Natural killer cell (primary cell): ENCODE data around the gene PRPF18. TPM values are rescaled to one million over a fixed set of nuclear protein-coding genes. Genes with fewer than 3 reads are reported as not detected.
A peak's percentile ranks its signal among the peaks of the same experiment; 100 is the strongest.

Source experiments
- ATAC-seq, 3 donors: fragments of 150-1000 bp in 2 of 3; fragments of 200-7000 bp in 1 of 3; cut with Tn5 transposase; 1 replicate in 1 of 3; 2 replicates in 2 of 3; pipeline ENCODE4 v1.10.0; 2021; ENCODE audit warnings: mild to moderate bottlenecking in 2 of 3, moderate library complexity in 2 of 3
- DNase-seq, 2 donors: peaks; one replicate each; pipeline versions ENCODE4 v3.0.0 to v3.0.0-alpha.2; 2013 to 2021; ENCODE audit warnings: mixed read lengths in 1 of 2
- H3K27ac ChIP-seq: one replicate; pipeline ENCODE4 v1.5.1; 2013; ENCODE audit warnings: mild to moderate bottlenecking, low read length
- H3K27me3 ChIP-seq: one replicate; pipeline ENCODE4 v1.6.1; 2013; ENCODE audit warnings: low read length; ENCODE audit not compliant: control insufficient read depth, insufficient read depth
- H3K36me3 ChIP-seq: one replicate; pipeline ENCODE4 v1.6.1; 2013; ENCODE audit warnings: low read length; ENCODE audit not compliant: control insufficient read depth, insufficient read depth
- H3K4me1 ChIP-seq: one replicate; pipeline ENCODE4 v1.6.1; 2013; ENCODE audit warnings: low read length; ENCODE audit not compliant: control insufficient read depth, insufficient read depth
- H3K4me3 ChIP-seq: one replicate; pipeline ENCODE4 v1.5.1; 2013; ENCODE audit warnings: low read length
- H3K9me3 ChIP-seq: one replicate; pipeline ENCODE4 v1.6.1; 2013; ENCODE audit warnings: low read length; ENCODE audit not compliant: control insufficient read depth, insufficient read depth
- H3K27ac Mint-ChIP-seq, 2 donors: one replicate each; pipeline ENCODE4 v1.8.0; 2022; ENCODE audit warnings: mild to moderate bottlenecking in 2 of 2, mixed read lengths in 2 of 2, moderate library complexity in 1 of 2
- H3K27me3 Mint-ChIP-seq, 2 donors: one replicate each; pipeline ENCODE4 v1.8.0; 2022; ENCODE audit warnings: low read depth in 2 of 2, mixed read lengths in 2 of 2
- H3K36me3 Mint-ChIP-seq: one replicate; pipeline ENCODE4 v1.8.0; 2022; ENCODE audit warnings: mixed read lengths
- H3K4me1 Mint-ChIP-seq, 2 donors: one replicate each; pipeline ENCODE4 v1.8.0; 2022; ENCODE audit warnings: mixed read lengths in 2 of 2
- H3K4me3 Mint-ChIP-seq: one replicate; pipeline ENCODE4 v1.8.0; 2022; ENCODE audit warnings: mild to moderate bottlenecking, moderate library complexity, mixed read lengths
- H3K9me3 Mint-ChIP-seq, 2 donors: one replicate each; pipeline ENCODE4 v1.8.0; 2022; ENCODE audit warnings: mixed read lengths in 2 of 2
- CTCF ChIP-seq: fragments of 200-600 bp; IDR thresholded peaks from one replicate; pipeline ENCODE4 v1.8.0; 2022; ENCODE audit warnings: antibody characterized with exemption
- WGBS: methylation state at CpG from one replicate; pipeline ENCODE4 v1.1.7; 2013; ENCODE audit warnings: missing lambda C conversion rate; ENCODE audit not compliant: insufficient coverage; 5-methylcytosine and 5-hydroxymethylcytosine counted together
- intact Hi-C: fragments of 100-400 bp; cut with micrococcal nuclease; formaldehyde crosslinking; loops from one replicate; pipeline ENCODE4 v1.14.2; 2022
- total RNA-seq, 4 donors: library from RNA; stranded (reverse); fragments of 120-200 nt in 1 of 4; gene quantifications; one replicate each; pipeline versions ENCODE4 v1.2.3 to v1.2.4, GENCODE V29; 2013 to 2022

Gene PRPF18
- total RNA-seq, 3 donors from 2014 or later (not counting 1 experiment from before 2014, with no cell fraction given), result 29.5 to 39.3 (median 35.1) TPM

- peaks cover 63% of the 10 kb centered on the region for H3K36me3 ChIP-seq
Measured at GRCh38 chr10:13608246-13608853, 21.6 kb downstream of the PRPF18 start.

GRCh38 chr10:13612654-13613373 is 26.0 kb downstream of the PRPF18 start:
- H3K36me3 Mint-ChIP-seq, result peaks cover 48% of the 10 kb centered on the region
- Histone ChIP-seq H3K27ac (no peak overlapping the region), H3K9me3 (no peaks in the 10 kb centered on the region), H3K36me3 (peaks cover 78% of the 10 kb centered on the region), H3K27me3 (no peaks in the 10 kb centered on the region), H3K4me1 (no peaks in the 10 kb centered on the region), H3K4me3 (no peak overlapping the region)
- WGBS, result 100% methylated on average over 2 of the region's 3 CpGs
- no peaks in the 10 kb centered on the region for H3K27me3 Mint-ChIP-seq
- H3K4me1 Mint-ChIP-seq, result peaks cover 0 to 4% of the 10 kb centered on the region in 2 donors
- intact Hi-C loops, result no loop called here
- TF ChIP-seq CTCF, result no peak
- ATAC-seq, result no peak
- H3K4me3 Mint-ChIP-seq, result no peak overlapping the region
- H3K27ac Mint-ChIP-seq, result no peak overlapping the region
- H3K9me3 Mint-ChIP-seq, result no peaks in the 10 kb centered on the region
- no peak for DNase-seq

More at GRCh38 chr10:13608246-13608853, 21.6 kb downstream of the PRPF18 start:
- Mint-ChIP-seq H3K27ac (no peak overlapping the region), H3K9me3 (no peaks in the 10 kb centered on the region), H3K4me3 (no peak overlapping the region), H3K36me3 (peaks cover 28% of the 10 kb centered on the region), H3K27me3 (no peaks in the 10 kb centered on the region), H3K4me1 (no peaks in the 10 kb centered on the region)
- no peak for TF ChIP-seq CTCF
- H3K4me3 ChIP-seq, result no peak overlapping the region
- no peak for DNase-seq
- intact Hi-C loops, result no loop called here
- WGBS, result 98% methylated on average over 8 of the region's 8 CpGs
- H3K4me1 ChIP-seq, result no peaks in the 10 kb centered on the region
- no peak for ATAC-seq
- no peaks in the 10 kb centered on the region for H3K9me3 ChIP-seq
- no peaks in the 10 kb centered on the region for H3K27me3 ChIP-seq
- no peak overlapping the region for H3K27ac ChIP-seq

- Mint-ChIP-seq H3K9me3 (no peaks in the 10 kb centered on the region), H3K27ac (no peak overlapping the region), H3K4me3 (no peak overlapping the region), H3K4me1 (peaks cover 0 to 4% of the 10 kb centered on the region in 2 donors), H3K36me3 (peaks cover 54% of the 10 kb centered on the region), H3K27me3 (no peaks in the 10 kb centered on the region)
- TF ChIP-seq CTCF, result no peak
- 60% methylated on average over 4 of the region's 5 CpGs for WGBS
- Histone ChIP-seq H3K9me3 (no peaks in the 10 kb centered on the region), H3K4me1 (no peaks in the 10 kb centered on the region), H3K27me3 (no peaks in the 10 kb centered on the region), H3K36me3 (peaks cover 79% of the 10 kb centered on the region), H3K27ac (no peak overlapping the region), H3K4me3 (no peak overlapping the region)
- DNase-seq, result peak in 1 of 2 donors; percentile 7
- no peak for ATAC-seq
- intact Hi-C loops, result no loop called here
Measured at GRCh38 chr10:13613519-13613918, 26.8 kb downstream of the PRPF18 start.
